ENCODE results near the gene GCC2. TPM values are rescaled to one million over a fixed set of nuclear protein-coding genes. Genes with fewer than 3 reads are reported as not detected.
"Not testable (repeated sequence)": the region's sequence is repeated elsewhere in the genome, so short reads cannot be mapped to it uniquely, and the experiment has no call there.

Gene GCC2
- total and polyA plus RNA-seq, 2 experiments from 2014 or later: 16.1 to 25.1 TPM

GRCh38 chr2:108548208-108549003 lies 99.4 kb downstream of the GCC2 start:
- DNase-seq (ENCODE audit: low read depth in 1 of 2, low spot score in 1 of 2): peak in 1 of 2 donors; percentile 83
- TF ChIP-seq CTCF (IDR thresholded peaks at IDR 0.05; ENCODE audit: low read depth, low read length): no peak
- no peak overlapping the region for H3K27ac ChIP-seq

DNA sequence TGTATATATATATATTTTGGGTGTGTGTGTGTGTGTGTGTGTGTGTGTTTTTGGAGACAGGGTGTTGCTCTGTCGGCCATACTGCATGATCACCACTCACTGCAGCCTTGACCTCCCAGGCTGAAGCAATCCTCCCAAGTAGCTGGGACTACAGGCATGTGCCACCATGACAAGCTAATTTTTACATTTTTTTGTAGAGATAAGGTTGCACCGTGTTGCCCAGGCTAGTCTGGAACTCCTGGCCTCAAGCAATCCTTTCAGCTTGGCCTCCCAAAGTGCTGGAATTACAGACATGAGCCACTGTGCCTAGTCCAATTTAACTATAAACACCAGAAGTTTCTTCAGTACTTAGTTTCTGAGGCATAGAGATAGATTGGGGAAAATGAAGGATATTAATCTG lies 103.6 kb downstream of the GCC2 start:
- H3K4me1 ChIP-seq (ENCODE audit: low read depth): no peaks in the 10 kb centered on the region
- no peaks in the 10 kb centered on the region for H3K27me3 ChIP-seq
- H3K4me3 ChIP-seq: no peak overlapping the region
- H3K36me3 ChIP-seq: no peaks in the 10 kb centered on the region
- DNase-seq (ENCODE audit: low read depth in 1 of 2, low spot score in 1 of 2): no peak
- no peak for TF ChIP-seq CTCF (IDR thresholded peaks at IDR 0.05; ENCODE audit: low read depth, low read length)
- no peaks in the 10 kb centered on the region for H3K9me3 ChIP-seq (ENCODE audit: low read depth)
- no peak overlapping the region for H3K27ac ChIP-seq

More at GRCh38 chr2:108548208-108549003, 99.4 kb downstream of the GCC2 start:
- H3K4me1 ChIP-seq (ENCODE audit: low read depth): no peaks in the 10 kb centered on the region
- H3K36me3 ChIP-seq: no peaks in the 10 kb centered on the region
- H3K4me3 ChIP-seq: no peak overlapping the region
- H3K9me3 ChIP-seq (ENCODE audit: low read depth): no peaks in the 10 kb centered on the region
- no peaks in the 10 kb centered on the region for H3K27me3 ChIP-seq

GRCh38 chr2:108553209-108553919 lies 104.4 kb downstream of the GCC2 start:
- no peak for TF ChIP-seq CTCF (IDR thresholded peaks at IDR 0.05; ENCODE audit: low read depth, low read length)
- Histone ChIP-seq H3K27ac (no peak overlapping the region), H3K36me3 (no peaks in the 10 kb centered on the region), H3K4me1 (ENCODE audit: low read depth) (no peaks in the 10 kb centered on the region), H3K27me3 (no peaks in the 10 kb centered on the region), H3K9me3 (ENCODE audit: low read depth) (no peaks in the 10 kb centered on the region), H3K4me3 (no peak overlapping the region)
- no peak for DNase-seq (ENCODE audit: low read depth in 1 of 2, low spot score in 1 of 2)

DNA sequence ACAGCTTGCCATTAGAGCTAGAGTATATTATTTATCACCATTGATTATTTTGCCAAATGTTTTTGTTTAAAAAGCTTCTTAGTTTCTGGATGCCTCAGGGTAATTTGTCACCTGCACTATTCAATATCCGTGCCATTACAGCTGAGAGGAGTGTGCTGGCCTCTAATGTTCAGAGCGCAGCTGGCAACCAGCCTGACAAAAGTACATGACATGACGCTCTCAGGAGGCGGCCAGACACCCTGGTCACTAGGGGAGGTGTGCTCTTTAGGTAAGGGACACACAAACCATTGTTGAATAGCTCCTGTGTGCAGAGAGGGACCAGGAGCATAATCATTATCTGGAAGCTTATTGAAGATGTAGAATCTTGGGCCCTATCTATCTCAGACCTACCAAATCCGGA lies 105.5 kb downstream of the GCC2 start:
- H3K36me3 ChIP-seq: no peaks in the 10 kb centered on the region
- peaks cover 1% of the 10 kb centered on the region for H3K4me1 ChIP-seq (ENCODE audit: low read depth)
- no peaks in the 10 kb centered on the region for H3K9me3 ChIP-seq (ENCODE audit: low read depth)
- DNase-seq (ENCODE audit: low read depth in 1 of 2, low spot score in 1 of 2): no peak
- H3K27ac ChIP-seq: no peak overlapping the region
- TF ChIP-seq CTCF (IDR thresholded peaks at IDR 0.05; ENCODE audit: low read depth, low read length): no peak
- H3K27me3 ChIP-seq: no peaks in the 10 kb centered on the region
- H3K4me3 ChIP-seq: no peak overlapping the region

- H3K4me1 ChIP-seq (ENCODE audit: low read depth): peaks cover 12% of the 10 kb centered on the region
- H3K27me3 ChIP-seq: no peaks in the 10 kb centered on the region
- H3K36me3 ChIP-seq: no peaks in the 10 kb centered on the region
- TF ChIP-seq CTCF (IDR thresholded peaks at IDR 0.05; ENCODE audit: low read depth, low read length): no peak
- H3K27ac ChIP-seq: no peak overlapping the region
- no peaks in the 10 kb centered on the region for H3K9me3 ChIP-seq (ENCODE audit: low read depth)
- no peak overlapping the region for H3K4me3 ChIP-seq
- no peak for DNase-seq (ENCODE audit: low read depth in 1 of 2, low spot score in 1 of 2)
These were observed 106.6 kb downstream of the GCC2 start for GRCh38 chr2:108555572-108555971.

GRCh38 chr2:108556581-108556980 lies 107.6 kb downstream of the GCC2 start:
- H3K9me3 ChIP-seq (ENCODE audit: low read depth); DNase-seq (ENCODE audit: low read depth in 1 of 2, low spot score in 1 of 2); H3K4me3 ChIP-seq; H3K27ac ChIP-seq; H3K36me3 ChIP-seq; H3K27me3 ChIP-seq: not testable (repeated sequence)
- peaks cover 20% of the 10 kb centered on the region for H3K4me1 ChIP-seq (ENCODE audit: low read depth)

All from cardiac muscle cell (in vitro differentiated cells and primary cell).